ENCODE results near the gene LYSMD2. TPM values are rescaled to one million over a fixed set of nuclear protein-coding genes. Genes with fewer than 3 reads are reported as not detected.

The LYSMD2 gene
- total and polyA plus RNA-seq, 9 of the 15 experiments (the other 6 are each of a cell fraction or from before 2014, with no cell fraction given): 4.3 to 30.3 (median 9.8) TPM

DNA sequence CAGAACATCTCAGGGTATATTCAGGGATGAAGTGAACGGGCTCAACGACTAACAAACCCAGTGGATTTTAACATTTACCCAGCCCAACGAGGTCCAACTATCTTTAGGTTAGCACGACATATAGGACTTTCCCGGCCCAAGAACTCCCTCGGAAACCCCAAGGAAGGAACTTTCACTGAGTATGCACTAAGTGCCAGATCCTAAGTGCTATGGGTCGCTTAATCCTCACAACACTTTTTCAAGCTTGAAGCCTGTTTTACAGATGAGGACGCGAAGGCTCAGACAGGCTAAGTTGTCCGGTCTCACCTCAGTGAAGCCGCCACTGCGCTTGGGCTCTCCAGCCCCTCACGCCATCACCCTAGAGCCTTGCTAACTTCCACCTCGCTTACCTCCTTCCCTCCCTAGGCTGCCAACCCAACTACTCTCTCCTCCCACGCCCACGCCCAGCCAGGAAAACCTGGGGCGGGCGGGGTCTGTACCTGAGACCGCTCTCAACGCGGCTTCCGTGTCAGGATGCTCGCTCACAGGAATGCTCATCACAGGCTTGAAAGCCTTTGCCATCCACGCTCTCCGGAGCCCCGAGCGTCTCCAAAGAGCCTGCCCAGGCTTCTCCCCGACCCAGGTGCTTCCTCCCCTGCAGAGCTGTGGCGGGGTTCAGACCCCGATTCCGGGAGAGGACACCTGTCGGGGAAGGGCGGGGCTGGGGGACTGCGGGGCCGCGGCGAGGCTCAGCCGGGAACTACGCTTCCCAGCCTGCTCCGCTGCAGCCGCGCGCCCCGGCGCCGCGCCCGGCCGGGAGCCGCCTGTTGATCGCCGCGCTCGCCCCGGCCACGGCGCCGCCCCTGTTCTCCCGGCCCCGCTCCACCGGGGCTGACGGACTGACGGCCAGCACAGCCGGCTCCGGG is 13.6 kb upstream of the LYSMD2 start, which contains the start of gene TMOD2 (continued):
- peak; percentile 34 to 37; a peak in 2 of 4 replicates for TF ChIP-seq KDM1A (IDR thresholded peaks at IDR 0.05)
- no peak for TF ChIP-seq HMG20A (CRISPR knock-in tag; conservative IDR thresholded peaks at IDR 0.05)
- TF ChIP-seq, protein P1, sequence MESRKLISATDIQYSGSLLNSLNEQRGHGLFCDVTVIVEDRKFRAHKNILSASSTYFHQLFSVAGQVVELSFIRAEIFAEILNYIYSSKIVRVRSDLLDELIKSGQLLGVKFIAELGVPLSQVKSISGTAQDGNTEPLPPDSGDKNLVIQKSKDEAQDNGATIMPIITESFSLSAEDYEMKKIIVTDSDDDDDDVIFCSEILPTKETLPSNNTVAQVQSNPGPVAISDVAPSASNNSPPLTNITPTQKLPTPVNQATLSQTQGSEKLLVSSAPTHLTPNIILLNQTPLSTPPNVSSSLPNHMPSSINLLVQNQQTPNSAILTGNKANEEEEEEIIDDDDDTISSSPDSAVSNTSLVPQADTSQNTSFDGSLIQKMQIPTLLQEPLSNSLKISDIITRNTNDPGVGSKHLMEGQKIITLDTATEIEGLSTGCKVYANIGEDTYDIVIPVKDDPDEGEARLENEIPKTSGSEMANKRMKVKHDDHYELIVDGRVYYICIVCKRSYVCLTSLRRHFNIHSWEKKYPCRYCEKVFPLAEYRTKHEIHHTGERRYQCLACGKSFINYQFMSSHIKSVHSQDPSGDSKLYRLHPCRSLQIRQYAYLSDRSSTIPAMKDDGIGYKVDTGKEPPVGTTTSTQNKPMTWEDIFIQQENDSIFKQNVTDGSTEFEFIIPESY (CRISPR knock-in tag; IDR thresholded peaks at IDR 0.05): peak; percentile 85
- no peak for TF ChIP-seq HNRNPUL1 (IDR thresholded peaks at IDR 0.05; ENCODE audit: low read length)
- peak; percentile 22 to 49; a peak in 3 of 4 replicates for TF ChIP-seq SIX5 (IDR thresholded peaks at IDR 0.05; ENCODE audit: borderline replicate concordance in 1 of 2, insufficient read depth in 1 of 2, low read depth in 1 of 2, low read length in 2 of 2)
- peak; percentile 77 for TF ChIP-seq CTBP1 (IDR thresholded peaks at IDR 0.05; ENCODE audit: borderline replicate concordance)
- no peak for TF ChIP-seq ZNF175 (CRISPR knock-in tag; IDR thresholded peaks at IDR 0.05; ENCODE audit: low read depth)
- TF ChIP-seq FOSL1 (tag; conservative IDR thresholded peaks at IDR 0.05): no peak
- TF ChIP-seq, protein P2, sequence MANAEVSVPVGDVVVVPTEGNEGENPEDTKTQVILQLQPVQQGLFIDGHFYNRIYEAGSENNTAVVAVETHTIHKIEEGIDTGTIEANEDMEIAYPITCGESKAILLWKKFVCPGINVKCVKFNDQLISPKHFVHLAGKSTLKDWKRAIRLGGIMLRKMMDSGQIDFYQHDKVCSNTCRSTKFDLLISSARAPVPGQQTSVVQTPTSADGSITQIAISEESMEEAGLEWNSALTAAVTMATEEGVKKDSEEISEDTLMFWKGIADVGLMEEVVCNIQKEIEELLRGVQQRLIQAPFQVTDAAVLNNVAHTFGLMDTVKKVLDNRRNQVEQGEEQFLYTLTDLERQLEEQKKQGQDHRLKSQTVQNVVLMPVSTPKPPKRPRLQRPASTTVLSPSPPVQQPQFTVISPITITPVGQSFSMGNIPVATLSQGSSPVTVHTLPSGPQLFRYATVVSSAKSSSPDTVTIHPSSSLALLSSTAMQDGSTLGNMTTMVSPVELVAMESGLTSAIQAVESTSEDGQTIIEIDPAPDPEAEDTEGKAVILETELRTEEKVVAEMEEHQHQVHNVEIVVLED (CRISPR knock-in tag; IDR thresholded peaks at IDR 0.05): peak; percentile 78
- TF ChIP-seq TBL1XR1 (IDR thresholded peaks at IDR 0.05; ENCODE audit: low read length in 2 of 2): no peak
- peak; percentile 65 for TF ChIP-seq CXXC5 (CRISPR knock-in tag; IDR thresholded peaks at IDR 0.05)
- 0 out of 2 replicates have a peak, but pooled peaks have one; percentile 1 for TF ChIP-seq SMAD4 (CRISPR knock-in tag; conservative IDR thresholded peaks at IDR 0.05)
- no peak for TF ChIP-seq PRMT5 (CRISPR knock-in tag; IDR thresholded peaks at IDR 0.05)
- TF ChIP-seq YY1 (IDR thresholded peaks at IDR 0.05; ENCODE audit: borderline replicate concordance in 1 of 3, control insufficient read depth in 1 of 3, extremely low read depth in 1 of 3, insufficient read depth in 3 of 3, insufficient read length in 1 of 3, insufficient replicate concordance in 2 of 3, low read depth in 1 of 3, low read length in 2 of 3): peak in 1 of 3 experiments; percentile 38
- TF ChIP-seq, protein P3, sequence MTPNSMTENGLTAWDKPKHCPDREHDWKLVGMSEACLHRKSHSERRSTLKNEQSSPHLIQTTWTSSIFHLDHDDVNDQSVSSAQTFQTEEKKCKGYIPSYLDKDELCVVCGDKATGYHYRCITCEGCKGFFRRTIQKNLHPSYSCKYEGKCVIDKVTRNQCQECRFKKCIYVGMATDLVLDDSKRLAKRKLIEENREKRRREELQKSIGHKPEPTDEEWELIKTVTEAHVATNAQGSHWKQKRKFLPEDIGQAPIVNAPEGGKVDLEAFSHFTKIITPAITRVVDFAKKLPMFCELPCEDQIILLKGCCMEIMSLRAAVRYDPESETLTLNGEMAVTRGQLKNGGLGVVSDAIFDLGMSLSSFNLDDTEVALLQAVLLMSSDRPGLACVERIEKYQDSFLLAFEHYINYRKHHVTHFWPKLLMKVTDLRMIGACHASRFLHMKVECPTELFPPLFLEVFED (CRISPR knock-in tag; conservative IDR thresholded peaks at IDR 0.05): no peak
- TF ChIP-seq, protein P4, sequence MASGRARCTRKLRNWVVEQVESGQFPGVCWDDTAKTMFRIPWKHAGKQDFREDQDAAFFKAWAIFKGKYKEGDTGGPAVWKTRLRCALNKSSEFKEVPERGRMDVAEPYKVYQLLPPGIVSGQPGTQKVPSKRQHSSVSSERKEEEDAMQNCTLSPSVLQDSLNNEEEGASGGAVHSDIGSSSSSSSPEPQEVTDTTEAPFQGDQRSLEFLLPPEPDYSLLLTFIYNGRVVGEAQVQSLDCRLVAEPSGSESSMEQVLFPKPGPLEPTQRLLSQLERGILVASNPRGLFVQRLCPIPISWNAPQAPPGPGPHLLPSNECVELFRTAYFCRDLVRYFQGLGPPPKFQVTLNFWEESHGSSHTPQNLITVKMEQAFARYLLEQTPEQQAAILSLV (tag; IDR thresholded peaks at IDR 0.05): no peak
- TF ChIP-seq HCFC1 (IDR thresholded peaks at IDR 0.05; ENCODE audit: low read depth, low read length): peak; percentile 87
- peak; percentile 64; the same call in 1 of the 2 replicates for TF ChIP-seq ZEB2 (IDR thresholded peaks at IDR 0.05)

Measured in K562 (cell line).